Tibial nerve (tissue), 4 donors: ENCODE data around the gene MPP2.

Experiments
- CTCF ChIP-seq, 5 experiments: fragments of 200-600 bp in 3 of 5; fragments of 450-650 bp in 2 of 5; sonication (generic) in 3 of 5; IDR thresholded peaks; one replicate each; pipeline ENCODE4 v1.5.1; 2016 to 2019; ENCODE audit warnings: antibody characterized with exemption in 5 of 5, mild to moderate bottlenecking in 3 of 5, moderate library complexity in 2 of 5
- EP300 ChIP-seq, 2 donors: sonication (generic); formaldehyde crosslinking; IDR thresholded peaks; one replicate each; pipeline ENCODE4 v1.6.1; 2017; ENCODE audit warnings: antibody characterized with exemption in 2 of 2, mild to moderate bottlenecking in 1 of 2
- POLR2A ChIP-seq, 2 donors: fragments of 450-650 bp; IDR thresholded peaks; one replicate each; pipeline ENCODE4 v1.6.1; 2017; ENCODE audit warnings: antibody characterized with exemption in 2 of 2, mild to moderate bottlenecking in 2 of 2, moderate library complexity in 2 of 2

GRCh38 chr17:43846963-43847371, 60.4 kb downstream of the MPP2 start, which contains the start of gene CD300LG:
- TF ChIP-seq CTCF (IDR thresholded peaks at IDR 0.05) (no peak), POLR2A (IDR thresholded peaks at IDR 0.05) (no peak), EP300 (IDR thresholded peaks at IDR 0.05) (no peak)
